ENCODE data around the gene ISM1. TPM values are rescaled to one million over a fixed set of nuclear protein-coding genes. Genes with fewer than 3 reads are reported as not detected.

ISM1 gene
- total and polyA plus RNA-seq, 2 experiments from 2014 or later: 0.15 to 0.63 TPM

DNA sequence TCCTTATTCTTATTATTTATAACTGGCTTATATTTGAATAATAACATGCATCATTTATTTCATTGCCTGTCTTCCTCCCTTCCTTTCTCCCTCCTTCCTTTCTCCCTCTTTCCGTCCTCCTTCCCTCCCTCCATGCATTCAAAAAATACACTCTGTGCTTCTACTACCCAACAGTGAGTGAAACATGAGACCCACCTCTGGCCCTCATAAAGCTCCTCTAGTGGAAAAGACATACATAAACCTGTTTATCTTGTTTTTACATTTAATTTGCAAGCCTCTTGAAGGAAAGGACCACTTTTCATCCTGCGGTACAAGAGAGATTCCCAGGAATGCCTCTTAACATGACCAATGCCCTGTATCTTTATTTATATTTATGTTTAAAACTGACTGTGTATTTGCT is 21.8 kb upstream of the ISM1 start:
- Mint-ChIP-seq H3K27ac (no peak overlapping the region), H3K27me3 (ENCODE audit: insufficient read depth, low read depth, poor library complexity) (peaks cover 2% of the 10 kb centered on the region), H3K4me1 (peaks cover 23% of the 10 kb centered on the region), H3K36me3 (ENCODE audit: low read depth) (no peaks in the 10 kb centered on the region), H3K9me3 (no peaks in the 10 kb centered on the region; the same call in 2 of the 3 replicates), H3K4me3 (no peak overlapping the region)
- no peaks in the 10 kb centered on the region for H3K9me2 ChIP-seq (ENCODE audit: insufficient read depth)
- ATAC-seq (no peak; the same call in 2 of the 3 replicates), DNase-seq (ENCODE audit: low spot score) (peak; percentile 37)
- no peaks in the 10 kb centered on the region for H3K79me2 ChIP-seq (replicated peaks; ENCODE audit: insufficient read depth)
- no peak overlapping the region for H3K27ac ChIP-seq (ENCODE audit: low read depth)
- H3F3A ChIP-seq (replicated peaks; ENCODE audit: low read depth): no peaks in the 10 kb centered on the region
- no peak for TF ChIP-seq EZH2 (IDR thresholded peaks at IDR 0.05; ENCODE audit: low read depth, unreplicated experiment)
- no peak for TF ChIP-seq EZH2phosphoT487 (IDR thresholded peaks at IDR 0.05; ENCODE audit: unreplicated experiment)
- TF ChIP-seq ZNF114 (CRISPR knock-in tag; IDR thresholded peaks at IDR 0.05): no peak
- TF ChIP-seq, protein P1, sequence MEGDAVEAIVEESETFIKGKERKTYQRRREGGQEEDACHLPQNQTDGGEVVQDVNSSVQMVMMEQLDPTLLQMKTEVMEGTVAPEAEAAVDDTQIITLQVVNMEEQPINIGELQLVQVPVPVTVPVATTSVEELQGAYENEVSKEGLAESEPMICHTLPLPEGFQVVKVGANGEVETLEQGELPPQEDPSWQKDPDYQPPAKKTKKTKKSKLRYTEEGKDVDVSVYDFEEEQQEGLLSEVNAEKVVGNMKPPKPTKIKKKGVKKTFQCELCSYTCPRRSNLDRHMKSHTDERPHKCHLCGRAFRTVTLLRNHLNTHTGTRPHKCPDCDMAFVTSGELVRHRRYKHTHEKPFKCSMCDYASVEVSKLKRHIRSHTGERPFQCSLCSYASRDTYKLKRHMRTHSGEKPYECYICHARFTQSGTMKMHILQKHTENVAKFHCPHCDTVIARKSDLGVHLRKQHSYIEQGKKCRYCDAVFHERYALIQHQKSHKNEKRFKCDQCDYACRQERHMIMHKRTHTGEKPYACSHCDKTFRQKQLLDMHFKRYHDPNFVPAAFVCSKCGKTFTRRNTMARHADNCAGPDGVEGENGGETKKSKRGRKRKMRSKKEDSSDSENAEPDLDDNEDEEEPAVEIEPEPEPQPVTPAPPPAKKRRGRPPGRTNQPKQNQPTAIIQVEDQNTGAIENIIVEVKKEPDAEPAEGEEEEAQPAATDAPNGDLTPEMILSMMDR (conservative IDR thresholded peaks at IDR 0.05; ENCODE audit: low read depth in 2 of 2): no peak
- no peak for TF ChIP-seq NANOG (IDR thresholded peaks at IDR 0.05; ENCODE audit: borderline replicate concordance)
- TF ChIP-seq, protein P2, sequence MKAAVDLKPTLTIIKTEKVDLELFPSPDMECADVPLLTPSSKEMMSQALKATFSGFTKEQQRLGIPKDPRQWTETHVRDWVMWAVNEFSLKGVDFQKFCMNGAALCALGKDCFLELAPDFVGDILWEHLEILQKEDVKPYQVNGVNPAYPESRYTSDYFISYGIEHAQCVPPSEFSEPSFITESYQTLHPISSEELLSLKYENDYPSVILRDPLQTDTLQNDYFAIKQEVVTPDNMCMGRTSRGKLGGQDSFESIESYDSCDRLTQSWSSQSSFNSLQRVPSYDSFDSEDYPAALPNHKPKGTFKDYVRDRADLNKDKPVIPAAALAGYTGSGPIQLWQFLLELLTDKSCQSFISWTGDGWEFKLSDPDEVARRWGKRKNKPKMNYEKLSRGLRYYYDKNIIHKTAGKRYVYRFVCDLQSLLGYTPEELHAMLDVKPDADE (IDR thresholded peaks at IDR 0.05): no peak
- no peak for TF ChIP-seq JUNB (IDR thresholded peaks at IDR 0.05; ENCODE audit: unreplicated experiment)
- TF ChIP-seq ZNF331 (CRISPR knock-in tag; IDR thresholded peaks at IDR 0.05; ENCODE audit: low read depth): no peak
- no peaks in the 10 kb centered on the region for H3K27me3 ChIP-seq (ENCODE audit: insufficient read depth)
- H3K4me2 ChIP-seq: 0 out of 2 replicates have a peak overlapping the region, but pooled peaks have one; percentile 58
- H3K4me1 ChIP-seq (ENCODE audit: insufficient read depth): peaks cover 25% of the 10 kb centered on the region
- H2AFZ ChIP-seq: no peak overlapping the region
- no peaks in the 10 kb centered on the region for H4K20me1 ChIP-seq (replicated peaks; ENCODE audit: insufficient read depth)
- no peak overlapping the region for H3K4me3 ChIP-seq
- no peaks in the 10 kb centered on the region for H3K36me3 ChIP-seq (ENCODE audit: insufficient read depth)

DNA sequence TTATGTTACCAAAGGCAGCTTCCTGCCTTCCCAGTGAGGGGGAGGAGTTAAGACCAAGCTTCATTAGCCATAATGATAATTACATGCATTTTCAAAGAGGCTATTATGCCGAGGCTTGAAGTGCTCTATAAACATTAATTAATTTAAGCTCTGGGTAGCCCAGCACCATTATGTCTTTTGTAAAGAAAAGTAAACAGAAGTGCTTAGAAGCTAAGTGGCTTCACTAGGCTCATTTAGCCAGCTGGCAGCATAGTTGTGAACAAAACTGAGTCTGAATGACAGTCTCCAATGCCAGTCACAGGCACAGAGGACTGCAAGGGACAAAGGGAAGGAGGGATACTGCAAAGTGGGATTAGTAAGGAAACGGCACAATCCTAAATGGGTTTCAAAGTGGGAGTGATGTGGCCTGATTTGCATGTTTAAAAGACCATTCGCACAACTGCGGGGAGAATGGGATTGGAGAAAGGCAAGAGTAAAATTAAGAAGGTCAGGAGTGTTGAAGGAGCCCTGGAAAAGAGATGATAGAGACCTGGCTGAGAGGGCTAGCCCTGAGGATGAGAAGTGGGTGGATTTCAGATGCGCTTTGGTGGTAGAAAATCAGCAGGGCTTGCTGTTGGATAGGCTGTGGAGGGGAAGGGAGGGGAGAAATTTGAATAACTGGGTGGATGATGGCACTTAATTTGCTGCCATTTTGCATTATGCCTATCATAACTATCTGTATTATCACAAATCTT is 20.1 kb upstream of the ISM1 start:
- Histone ChIP-seq H3K4me2 (peak overlapping the region; percentile 58), H3K4me3 (peak overlapping the region; percentile 21; the same call in 1 of the 2 replicates), H3K27ac (ENCODE audit: low read depth) (no peak overlapping the region), H3K27me3 (ENCODE audit: insufficient read depth) (no peaks in the 10 kb centered on the region), H4K20me1 (replicated peaks; ENCODE audit: insufficient read depth) (no peaks in the 10 kb centered on the region), H3K36me3 (ENCODE audit: insufficient read depth) (no peaks in the 10 kb centered on the region), H3K9me2 (ENCODE audit: insufficient read depth) (0 out of 2 replicates have a peak, but pooled peaks cover 2% of the 10 kb centered on the region), H3F3A (replicated peaks; ENCODE audit: low read depth) (no peaks in the 10 kb centered on the region), H3K79me2 (replicated peaks; ENCODE audit: insufficient read depth) (no peaks in the 10 kb centered on the region), H3K4me1 (ENCODE audit: insufficient read depth) (peaks cover 25% of the 10 kb centered on the region), H2AFZ (peak overlapping the region; percentile 50)
- H3K4me3 Mint-ChIP-seq: no peak overlapping the region; the same call in 2 of the 3 replicates
- peaks cover 23% of the 10 kb centered on the region for H3K4me1 Mint-ChIP-seq
- no peak overlapping the region for H3K27ac Mint-ChIP-seq
- DNase-seq (ENCODE audit: low spot score): peak; percentile 25
- H3K36me3 Mint-ChIP-seq (ENCODE audit: low read depth): no peaks in the 10 kb centered on the region
- H3K9me3 Mint-ChIP-seq: no peaks in the 10 kb centered on the region
- peak; percentile 82 for ATAC-seq
- TF ChIP-seq, protein P3, sequence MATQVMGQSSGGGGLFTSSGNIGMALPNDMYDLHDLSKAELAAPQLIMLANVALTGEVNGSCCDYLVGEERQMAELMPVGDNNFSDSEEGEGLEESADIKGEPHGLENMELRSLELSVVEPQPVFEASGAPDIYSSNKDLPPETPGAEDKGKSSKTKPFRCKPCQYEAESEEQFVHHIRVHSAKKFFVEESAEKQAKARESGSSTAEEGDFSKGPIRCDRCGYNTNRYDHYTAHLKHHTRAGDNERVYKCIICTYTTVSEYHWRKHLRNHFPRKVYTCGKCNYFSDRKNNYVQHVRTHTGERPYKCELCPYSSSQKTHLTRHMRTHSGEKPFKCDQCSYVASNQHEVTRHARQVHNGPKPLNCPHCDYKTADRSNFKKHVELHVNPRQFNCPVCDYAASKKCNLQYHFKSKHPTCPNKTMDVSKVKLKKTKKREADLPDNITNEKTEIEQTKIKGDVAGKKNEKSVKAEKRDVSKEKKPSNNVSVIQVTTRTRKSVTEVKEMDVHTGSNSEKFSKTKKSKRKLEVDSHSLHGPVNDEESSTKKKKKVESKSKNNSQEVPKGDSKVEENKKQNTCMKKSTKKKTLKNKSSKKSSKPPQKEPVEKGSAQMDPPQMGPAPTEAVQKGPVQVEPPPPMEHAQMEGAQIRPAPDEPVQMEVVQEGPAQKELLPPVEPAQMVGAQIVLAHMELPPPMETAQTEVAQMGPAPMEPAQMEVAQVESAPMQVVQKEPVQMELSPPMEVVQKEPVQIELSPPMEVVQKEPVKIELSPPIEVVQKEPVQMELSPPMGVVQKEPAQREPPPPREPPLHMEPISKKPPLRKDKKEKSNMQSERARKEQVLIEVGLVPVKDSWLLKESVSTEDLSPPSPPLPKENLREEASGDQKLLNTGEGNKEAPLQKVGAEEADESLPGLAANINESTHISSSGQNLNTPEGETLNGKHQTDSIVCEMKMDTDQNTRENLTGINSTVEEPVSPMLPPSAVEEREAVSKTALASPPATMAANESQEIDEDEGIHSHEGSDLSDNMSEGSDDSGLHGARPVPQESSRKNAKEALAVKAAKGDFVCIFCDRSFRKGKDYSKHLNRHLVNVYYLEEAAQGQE (IDR thresholded peaks at IDR 0.05; ENCODE audit: unreplicated experiment): no peak
- TF ChIP-seq JUNB (IDR thresholded peaks at IDR 0.05; ENCODE audit: unreplicated experiment) (no peak), ZNF331 (CRISPR knock-in tag; IDR thresholded peaks at IDR 0.05; ENCODE audit: low read depth) (no peak), EZH2phosphoT487 (IDR thresholded peaks at IDR 0.05; ENCODE audit: unreplicated experiment) (no peak), STAT1 (IDR thresholded peaks at IDR 0.05; ENCODE audit: unreplicated experiment) (no peak)
- peaks cover 6% of the 10 kb centered on the region for H3K27me3 Mint-ChIP-seq (ENCODE audit: insufficient read depth, low read depth, poor library complexity)
